Calu3 (cell line): ENCODE results near the gene CMIP. TPM values are rescaled to one million over a fixed set of nuclear protein-coding genes. Genes with fewer than 3 reads are reported as not detected.

Source experiments
- BruUV-seq: library from RNA; stranded (reverse); fragments of 400-500 nt; replicated peaks from 2 replicates; lab custom pipeline; 2021; lab: Mats Ljungman, UMichigan
- CTCF ChIA-PET: fragments of 300-600 bp; sonication (Branson Sonifier 250); formaldehyde crosslinking; loops from one replicate; lab custom pipeline; 2022; ENCODE audit warnings: antibody characterized with exemption; lab: Charles Lee
- DNase-seq: peaks from one replicate; pipeline ENCODE4 v3.0.0; 2022
- H3K27ac Mint-ChIP-seq: one replicate; pipeline ENCODE4 v1.8.0; 2022; ENCODE audit warnings: mixed read lengths; ENCODE audit not compliant: unreplicated experiment
- H3K27me3 Mint-ChIP-seq: one replicate; pipeline ENCODE4 v1.8.0; 2022; ENCODE audit warnings: mixed read lengths; ENCODE audit not compliant: unreplicated experiment
- H3K36me3 Mint-ChIP-seq: one replicate; pipeline ENCODE4 v1.8.0; 2022; ENCODE audit warnings: mild to moderate bottlenecking, moderate library complexity, mixed read lengths; ENCODE audit not compliant: insufficient read depth, unreplicated experiment
- H3K4me1 Mint-ChIP-seq: one replicate; pipeline ENCODE4 v1.8.0; 2022; ENCODE audit warnings: mild to moderate bottlenecking, low read depth, mixed read lengths; ENCODE audit not compliant: unreplicated experiment
- H3K4me3 Mint-ChIP-seq: one replicate; pipeline ENCODE4 v1.8.0; 2022; ENCODE audit warnings: mild to moderate bottlenecking, low read depth, moderate library complexity, mixed read lengths; ENCODE audit not compliant: unreplicated experiment
- H3K9me3 Mint-ChIP-seq: one replicate; pipeline ENCODE4 v1.8.0; 2022; ENCODE audit warnings: low read depth, mixed read lengths; ENCODE audit not compliant: unreplicated experiment
- intact Hi-C: fragments of 100-400 bp; cut with micrococcal nuclease; formaldehyde crosslinking; loops from one replicate; pipeline ENCODE4 v1.10.0; 2022; ENCODE audit not compliant: unreplicated experiment
- total RNA-seq: library from RNA; stranded (reverse); gene quantifications from 2 replicates; pipeline ENCODE4 v1.2.3, GENCODE V29; 2022
- TF ChIP-seq, protein P1 (sequence below): fragments of 200-600 bp; IDR thresholded peaks from one replicate; pipeline ENCODE4 v1.8.0; 2022; ENCODE audit warnings: antibody characterized with exemption; ENCODE audit not compliant: unreplicated experiment

The CMIP gene
- total RNA-seq, 1 experiment from 2014 or later = 82.7 TPM

DNA sequence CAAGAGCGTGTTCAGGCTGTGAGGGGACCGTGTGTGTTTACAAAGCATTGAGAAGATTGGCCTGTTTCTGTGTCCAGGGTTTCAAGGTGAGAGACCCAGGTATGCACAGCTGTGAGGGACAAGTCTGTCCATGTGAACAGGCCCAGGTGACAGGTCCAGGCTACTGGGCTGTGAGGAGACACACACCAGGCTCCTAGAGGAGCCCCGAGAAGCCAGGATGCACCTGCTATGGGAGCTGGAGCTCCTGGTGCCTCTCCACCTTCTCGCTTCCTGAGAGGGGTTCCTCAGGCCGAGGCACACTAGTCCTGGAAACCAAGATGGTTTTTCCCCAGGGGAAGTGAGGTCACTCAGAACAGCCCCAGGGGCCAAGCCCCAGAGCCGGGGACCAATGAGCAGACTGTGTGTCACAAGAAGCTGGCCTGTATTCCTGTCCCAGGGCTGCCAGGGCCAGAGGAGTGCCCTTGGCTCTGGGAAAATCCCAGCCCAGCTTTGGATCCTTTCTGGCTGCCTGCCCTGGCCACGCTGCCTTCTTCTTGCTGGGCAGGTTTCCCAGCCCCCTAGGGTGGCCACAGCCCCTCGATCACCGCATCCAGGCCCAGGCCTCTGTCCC, 181.0 kb downstream of the CMIP start:
- H3K27ac Mint-ChIP-seq = no peak overlapping the region
- H3K36me3 Mint-ChIP-seq = peaks cover 15% of the 10 kb centered on the region
- CTCF ChIA-PET = no interaction called here
- H3K27me3 Mint-ChIP-seq = no peaks in the 10 kb centered on the region
- BruUV-seq = no TSS peak
- no peaks in the 10 kb centered on the region for H3K9me3 Mint-ChIP-seq
- DNase-seq = peak; percentile 65
- H3K4me1 Mint-ChIP-seq = no peaks in the 10 kb centered on the region
- no peak overlapping the region for H3K4me3 Mint-ChIP-seq
- intact Hi-C loops = no loop called here
- TF ChIP-seq, protein P1, sequence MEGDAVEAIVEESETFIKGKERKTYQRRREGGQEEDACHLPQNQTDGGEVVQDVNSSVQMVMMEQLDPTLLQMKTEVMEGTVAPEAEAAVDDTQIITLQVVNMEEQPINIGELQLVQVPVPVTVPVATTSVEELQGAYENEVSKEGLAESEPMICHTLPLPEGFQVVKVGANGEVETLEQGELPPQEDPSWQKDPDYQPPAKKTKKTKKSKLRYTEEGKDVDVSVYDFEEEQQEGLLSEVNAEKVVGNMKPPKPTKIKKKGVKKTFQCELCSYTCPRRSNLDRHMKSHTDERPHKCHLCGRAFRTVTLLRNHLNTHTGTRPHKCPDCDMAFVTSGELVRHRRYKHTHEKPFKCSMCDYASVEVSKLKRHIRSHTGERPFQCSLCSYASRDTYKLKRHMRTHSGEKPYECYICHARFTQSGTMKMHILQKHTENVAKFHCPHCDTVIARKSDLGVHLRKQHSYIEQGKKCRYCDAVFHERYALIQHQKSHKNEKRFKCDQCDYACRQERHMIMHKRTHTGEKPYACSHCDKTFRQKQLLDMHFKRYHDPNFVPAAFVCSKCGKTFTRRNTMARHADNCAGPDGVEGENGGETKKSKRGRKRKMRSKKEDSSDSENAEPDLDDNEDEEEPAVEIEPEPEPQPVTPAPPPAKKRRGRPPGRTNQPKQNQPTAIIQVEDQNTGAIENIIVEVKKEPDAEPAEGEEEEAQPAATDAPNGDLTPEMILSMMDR = no peak

DNA sequence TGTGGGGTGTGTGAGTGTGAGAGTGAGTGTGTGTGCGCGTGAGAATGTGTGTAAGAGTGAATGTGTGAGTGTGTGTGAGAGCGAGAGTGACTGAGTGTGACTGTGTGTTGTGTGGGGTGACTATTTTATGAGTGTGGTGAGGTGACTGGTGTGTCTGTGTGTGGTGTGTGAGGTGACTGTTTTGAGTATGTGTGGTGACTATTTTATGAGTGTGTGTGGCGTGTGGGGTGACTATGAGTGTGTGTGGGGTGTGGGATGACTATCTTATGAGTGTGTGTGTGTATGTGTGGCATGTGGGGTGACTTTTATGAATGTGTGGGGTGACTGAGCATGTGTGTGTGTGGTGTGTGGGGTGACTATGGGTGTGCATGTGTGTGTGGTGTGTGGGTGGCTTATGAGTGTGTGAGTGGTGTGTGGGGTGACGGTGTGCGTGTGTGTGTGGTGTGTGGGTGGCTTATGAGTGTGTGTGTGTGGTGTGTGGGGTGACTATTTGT, 181.6 kb downstream of the CMIP start:
- H3K27me3 Mint-ChIP-seq = no peaks in the 10 kb centered on the region
- CTCF ChIA-PET = no interaction called here
- H3K27ac Mint-ChIP-seq = no peak overlapping the region
- intact Hi-C loops = no loop called here
- no peaks in the 10 kb centered on the region for H3K9me3 Mint-ChIP-seq
- peaks cover 13% of the 10 kb centered on the region for H3K36me3 Mint-ChIP-seq
- TF ChIP-seq, protein P1 = no peak
- H3K4me1 Mint-ChIP-seq = no peaks in the 10 kb centered on the region
- no TSS peak for BruUV-seq
- DNase-seq = no peak
- no peak overlapping the region for H3K4me3 Mint-ChIP-seq

DNA sequence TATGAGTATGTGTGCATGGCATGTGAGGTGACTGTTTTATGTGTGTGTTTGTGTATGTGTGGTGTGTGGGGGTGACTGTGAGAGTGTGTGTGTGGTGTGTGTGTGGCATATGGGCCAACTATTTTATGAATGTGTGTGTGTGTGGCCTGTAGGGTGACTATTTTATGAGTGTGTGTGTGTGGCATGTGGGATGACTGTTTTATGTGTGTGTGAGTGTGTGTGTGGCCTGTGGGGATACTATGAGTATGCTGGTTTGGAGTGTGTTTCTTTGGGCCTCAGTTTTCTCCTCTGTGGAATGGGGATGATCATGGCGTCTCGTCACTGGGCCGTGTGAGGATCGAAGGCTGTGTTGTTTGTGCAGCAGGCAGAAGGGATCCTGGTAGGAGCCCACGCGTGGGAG, 182.4 kb downstream of the CMIP start:
- H3K4me1 Mint-ChIP-seq = peaks cover 3% of the 10 kb centered on the region
- no peak overlapping the region for H3K27ac Mint-ChIP-seq
- H3K4me3 Mint-ChIP-seq = no peak overlapping the region
- no peaks in the 10 kb centered on the region for H3K9me3 Mint-ChIP-seq
- CTCF ChIA-PET = no interaction called here
- DNase-seq = no peak
- no peaks in the 10 kb centered on the region for H3K27me3 Mint-ChIP-seq
- intact Hi-C loops = no loop called here
- H3K36me3 Mint-ChIP-seq = peaks cover 10% of the 10 kb centered on the region
- BruUV-seq = no TSS peak
- TF ChIP-seq, protein P1 = no peak

DNA sequence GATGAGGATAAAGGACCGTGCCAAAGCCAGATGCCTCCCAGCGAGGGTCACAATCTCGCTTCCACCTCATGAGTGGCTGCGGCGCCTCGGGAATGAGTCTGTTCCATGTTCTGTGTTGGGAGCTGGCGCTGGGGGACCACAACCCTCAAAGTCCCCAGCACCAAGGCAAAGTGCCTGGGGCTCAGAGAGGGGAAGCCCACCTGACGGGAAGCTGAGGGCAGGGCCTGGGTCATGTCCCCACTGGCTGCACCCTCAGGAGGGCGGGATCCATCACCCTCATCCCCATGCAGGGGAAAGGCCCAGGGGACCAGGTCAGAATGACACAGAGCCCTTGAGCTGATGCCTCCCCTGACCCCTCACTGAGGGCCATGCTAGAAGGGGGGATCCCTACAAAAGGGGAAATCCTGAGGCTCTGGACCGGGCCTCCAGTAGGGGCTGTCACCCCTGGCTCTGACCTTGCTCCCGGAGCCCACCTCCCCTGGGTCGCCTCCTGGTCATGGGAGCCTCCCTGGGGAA, 183.2 kb downstream of the CMIP start:
- no peak for DNase-seq
- CTCF ChIA-PET = no interaction called here
- no peak overlapping the region for H3K4me3 Mint-ChIP-seq
- TF ChIP-seq, protein P1 = no peak
- no peaks in the 10 kb centered on the region for H3K9me3 Mint-ChIP-seq
- H3K27me3 Mint-ChIP-seq = no peaks in the 10 kb centered on the region
- intact Hi-C loops = no loop called here
- no peak overlapping the region for H3K27ac Mint-ChIP-seq
- BruUV-seq = no TSS peak
- H3K4me1 Mint-ChIP-seq = peaks cover 10% of the 10 kb centered on the region
- H3K36me3 Mint-ChIP-seq = peaks cover 18% of the 10 kb centered on the region
